WTC11 (cell line): ENCODE data around the gene LIMCH1. TPM values are rescaled to one million over a fixed set of nuclear protein-coding genes. Genes with fewer than 3 reads are reported as not detected.

Source experiments
- ATAC-seq: fragments of 200-7000 bp; cut with Tn5 transposase; 2 replicates; pipeline ENCODE4 v1.10.0; 2021; ENCODE audit warnings: mild to moderate bottlenecking, moderate library complexity
- CTCF ChIA-PET: fragments of 300-600 bp; sonication (Branson Sonifier 250); formaldehyde crosslinking; loops from one replicate; lab custom pipeline; 2021; ENCODE audit warnings: antibody characterized with exemption; lab: Charles Lee
- POLR2A ChIA-PET: fragments of 350-600 bp; sonication (Branson Sonifier 250); formaldehyde crosslinking; loops from one replicate; lab custom pipeline; 2021; ENCODE audit warnings: antibody characterized with exemption; lab: Charles Lee
- DNase-seq: peaks from one replicate; pipeline ENCODE4 v3.0.0; 2021; ENCODE audit warnings: low spot score
- H3K27ac Mint-ChIP-seq: 2 replicates; pipeline ENCODE4 v1.8.0; 2021; ENCODE audit warnings: mixed read lengths
- H3K27me3 Mint-ChIP-seq: 2 replicates; pipeline ENCODE4 v1.8.0; 2021; ENCODE audit warnings: low read depth, mild to moderate bottlenecking, moderate library complexity, mixed read lengths
- H3K36me3 Mint-ChIP-seq: 2 replicates; pipeline ENCODE4 v1.8.0; 2021; ENCODE audit warnings: mixed read lengths
- H3K4me1 Mint-ChIP-seq: 2 replicates; pipeline ENCODE4 v1.8.0; 2022; ENCODE audit warnings: mixed read lengths
- H3K4me3 Mint-ChIP-seq: 2 replicates; pipeline ENCODE4 v1.8.0; 2021; ENCODE audit warnings: mild to moderate bottlenecking, moderate library complexity, mixed read lengths
- H3K9me3 Mint-ChIP-seq: 2 replicates; pipeline ENCODE4 v1.8.0; 2021; ENCODE audit warnings: mixed read lengths
- CBFB ChIP-seq: sonication (generic); formaldehyde crosslinking; IDR thresholded peaks from 2 replicates; pipeline ENCODE4 v1.8.1; 2022; ENCODE audit warnings: mild to moderate bottlenecking, low read depth, missing genetic modification reagents
- CREB1 ChIP-seq: sonication (generic); formaldehyde crosslinking; IDR thresholded peaks from 2 replicates; pipeline ENCODE4 v1.8.0; 2023; ENCODE audit warnings: mild to moderate bottlenecking, missing genetic modification reagents
- CREM ChIP-seq: sonication (generic); formaldehyde crosslinking; IDR thresholded peaks from 2 replicates; pipeline ENCODE4 v1.8.1; 2022; ENCODE audit warnings: mild to moderate bottlenecking, missing genetic modification reagents, moderate library complexity
- GRHL2 ChIP-seq: fragments of 250-450 bp; sonication (Bioruptor Pico); IDR thresholded peaks from 2 replicates; pipeline ENCODE4 v1.8.0; 2022; ENCODE audit warnings: mild to moderate bottlenecking, moderate library complexity; ENCODE audit not compliant: insufficient replicate concordance, severe bottlenecking
- GTF2I ChIP-seq: fragments of 250-450 bp; sonication (Bioruptor Pico); conservative IDR thresholded peaks from 2 replicates; pipeline ENCODE4 v1.4.0; 2021; ENCODE audit warnings: mild to moderate bottlenecking
- HMGXB4 ChIP-seq: sonication (generic); formaldehyde crosslinking; IDR thresholded peaks from 2 replicates; pipeline ENCODE4 v1.8.1; 2023; ENCODE audit warnings: mild to moderate bottlenecking, moderate library complexity, missing genetic modification reagents
- MYBL2 ChIP-seq: sonication (generic); formaldehyde crosslinking; IDR thresholded peaks from 2 replicates; pipeline ENCODE4 v1.8.1; 2023; ENCODE audit warnings: mild to moderate bottlenecking, moderate library complexity, missing genetic modification reagents
- NR2C2 ChIP-seq: sonication (generic); formaldehyde crosslinking; IDR thresholded peaks from 2 replicates; pipeline ENCODE4 v1.8.0; 2022; ENCODE audit warnings: mild to moderate bottlenecking, missing genetic modification reagents
- NR3C1 ChIP-seq: sonication (generic); formaldehyde crosslinking; conservative IDR thresholded peaks from 2 replicates; pipeline ENCODE4 v1.8.1; 2023; ENCODE audit warnings: low read depth, mild to moderate bottlenecking, missing genetic modification reagents
- PRRX2 ChIP-seq: fragments of 250-450 bp; sonication (Bioruptor Pico); IDR thresholded peaks from 2 replicates; pipeline ENCODE4 v1.8.0; 2021; ENCODE audit warnings: mild to moderate bottlenecking
- SMAD3 ChIP-seq: sonication (generic); formaldehyde crosslinking; IDR thresholded peaks from 2 replicates; pipeline ENCODE4 v1.8.0; 2022; ENCODE audit warnings: missing genetic modification reagents, mild to moderate bottlenecking, borderline replicate concordance
- SMAD4 ChIP-seq: sonication (generic); formaldehyde crosslinking; IDR thresholded peaks from 2 replicates; pipeline ENCODE4 v1.8.0; 2022; ENCODE audit warnings: mild to moderate bottlenecking, missing genetic modification reagents
- TEAD4 ChIP-seq: sonication (generic); formaldehyde crosslinking; IDR thresholded peaks from 2 replicates; pipeline ENCODE4 v1.8.0; 2022; ENCODE audit warnings: mild to moderate bottlenecking, missing genetic modification reagents
- ZNF396 ChIP-seq: fragments of 250-450 bp; sonication (Bioruptor Pico); IDR thresholded peaks from 2 replicates; pipeline ENCODE4 v1.8.0; 2021; ENCODE audit warnings: mild to moderate bottlenecking, moderate library complexity, borderline replicate concordance
- ZNF416 ChIP-seq: fragments of 250-450 bp; sonication (Bioruptor Pico); IDR thresholded peaks from 2 replicates; pipeline ENCODE4 v1.9.0; 2021; ENCODE audit warnings: mild to moderate bottlenecking, inconsistent platforms
- ZNF532 ChIP-seq: fragments of 250-450 bp; sonication (Bioruptor Pico); IDR thresholded peaks from 2 replicates; pipeline ENCODE4 v1.9.0; 2021; ENCODE audit warnings: mild to moderate bottlenecking, borderline replicate concordance
- ZNF671 ChIP-seq: fragments of 250-450 bp; sonication (Bioruptor Pico); IDR thresholded peaks from 2 replicates; pipeline ENCODE4 v1.8.0; 2021; ENCODE audit warnings: mild to moderate bottlenecking
- total RNA-seq: library from RNA; stranded (reverse); gene quantifications from 3 replicates; pipeline ENCODE4 v1.2.3, GENCODE V29; 2021
- TF ChIP-seq, protein P1 (sequence below): sonication (generic); formaldehyde crosslinking; IDR thresholded peaks from 2 replicates; pipeline ENCODE4 v1.8.1; 2023; ENCODE audit warnings: mild to moderate bottlenecking, missing genetic modification reagents, borderline replicate concordance
- TF ChIP-seq, protein P2 (sequence below): fragments of 200-600 bp; IDR thresholded peaks from 2 replicates; pipeline ENCODE4 v1.8.0; 2022; ENCODE audit warnings: antibody characterized with exemption

LIMCH1 gene
- total RNA-seq, 1 experiment from 2014 or later, result 0.92 TPM

GRCh38 chr4:41670982-41671381, 133.0 kb downstream of the LIMCH1 start (continued):
- TF ChIP-seq ZNF532 (CRISPR knock-in tag) (no peak), SMAD4 (CRISPR knock-in tag) (no peak), NR3C1 (no peak), CREB1 (CRISPR knock-in tag) (no peak), ZNF396 (CRISPR knock-in tag) (no peak), NR2C2 (CRISPR knock-in tag) (no peak), SMAD3 (CRISPR knock-in tag) (no peak), GRHL2 (CRISPR knock-in tag) (no peak), PRRX2 (CRISPR knock-in tag) (no peak)

DNA sequence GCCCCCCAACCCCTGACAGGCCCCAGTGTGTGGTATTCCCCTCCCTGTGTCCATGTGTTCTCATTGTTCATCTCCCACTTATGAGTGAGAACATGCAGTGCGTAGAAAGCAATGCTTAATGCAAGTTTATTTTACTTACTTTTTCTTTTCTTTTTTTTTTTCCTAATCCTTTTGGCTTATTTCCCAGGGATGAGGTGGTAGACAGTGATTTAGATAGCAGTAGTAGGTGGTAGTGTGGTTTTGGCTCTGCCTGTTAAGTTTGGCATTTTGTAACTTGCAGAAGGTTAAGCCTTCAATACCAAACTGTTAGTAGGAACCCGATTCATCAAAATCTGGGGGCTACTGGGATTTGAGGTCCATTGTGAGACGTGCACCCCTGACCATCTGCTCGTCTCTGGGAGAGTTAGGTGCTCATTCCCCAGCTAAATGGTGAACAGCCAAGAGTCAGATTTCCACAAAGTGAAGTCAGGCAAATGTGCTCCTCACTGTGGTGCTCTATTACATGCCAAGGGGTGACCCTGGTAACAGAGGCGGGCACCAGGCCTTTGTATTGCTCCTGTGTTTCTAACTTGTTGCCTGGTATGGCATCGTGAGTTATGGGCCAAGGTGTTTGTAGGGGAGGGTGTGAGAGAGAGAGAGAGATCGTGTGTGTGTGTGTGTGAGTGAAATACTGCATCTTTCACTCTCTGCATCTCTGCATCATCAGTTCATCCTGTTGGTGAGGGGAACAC, 140.3 kb downstream of the LIMCH1 start:
- H3K4me1 Mint-ChIP-seq, result peaks cover 17% of the 10 kb centered on the region
- H3K4me3 Mint-ChIP-seq, result no peak overlapping the region
- POLR2A ChIA-PET, result no interaction called here
- H3K36me3 Mint-ChIP-seq, result no peaks in the 10 kb centered on the region
- H3K9me3 Mint-ChIP-seq, result no peaks in the 10 kb centered on the region
- no peak for ATAC-seq
- CTCF ChIA-PET, result no interaction called here
- H3K27me3 Mint-ChIP-seq, result no peaks in the 10 kb centered on the region
- no peak for TF ChIP-seq TEAD4
- TF ChIP-seq, protein P1, sequence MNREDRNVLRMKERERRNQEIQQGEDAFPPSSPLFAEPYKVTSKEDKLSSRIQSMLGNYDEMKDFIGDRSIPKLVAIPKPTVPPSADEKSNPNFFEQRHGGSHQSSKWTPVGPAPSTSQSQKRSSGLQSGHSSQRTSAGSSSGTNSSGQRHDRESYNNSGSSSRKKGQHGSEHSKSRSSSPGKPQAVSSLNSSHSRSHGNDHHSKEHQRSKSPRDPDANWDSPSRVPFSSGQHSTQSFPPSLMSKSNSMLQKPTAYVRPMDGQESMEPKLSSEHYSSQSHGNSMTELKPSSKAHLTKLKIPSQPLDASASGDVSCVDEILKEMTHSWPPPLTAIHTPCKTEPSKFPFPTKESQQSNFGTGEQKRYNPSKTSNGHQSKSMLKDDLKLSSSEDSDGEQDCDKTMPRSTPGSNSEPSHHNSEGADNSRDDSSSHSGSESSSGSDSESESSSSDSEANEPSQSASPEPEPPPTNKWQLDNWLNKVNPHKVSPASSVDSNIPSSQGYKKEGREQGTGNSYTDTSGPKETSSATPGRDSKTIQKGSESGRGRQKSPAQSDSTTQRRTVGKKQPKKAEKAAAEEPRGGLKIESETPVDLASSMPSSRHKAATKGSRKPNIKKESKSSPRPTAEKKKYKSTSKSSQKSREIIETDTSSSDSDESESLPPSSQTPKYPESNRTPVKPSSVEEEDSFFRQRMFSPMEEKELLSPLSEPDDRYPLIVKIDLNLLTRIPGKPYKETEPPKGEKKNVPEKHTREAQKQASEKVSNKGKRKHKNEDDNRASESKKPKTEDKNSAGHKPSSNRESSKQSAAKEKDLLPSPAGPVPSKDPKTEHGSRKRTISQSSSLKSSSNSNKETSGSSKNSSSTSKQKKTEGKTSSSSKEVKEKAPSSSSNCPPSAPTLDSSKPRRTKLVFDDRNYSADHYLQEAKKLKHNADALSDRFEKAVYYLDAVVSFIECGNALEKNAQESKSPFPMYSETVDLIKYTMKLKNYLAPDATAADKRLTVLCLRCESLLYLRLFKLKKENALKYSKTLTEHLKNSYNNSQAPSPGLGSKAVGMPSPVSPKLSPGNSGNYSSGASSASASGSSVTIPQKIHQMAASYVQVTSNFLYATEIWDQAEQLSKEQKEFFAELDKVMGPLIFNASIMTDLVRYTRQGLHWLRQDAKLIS (CRISPR knock-in tag), result no peak
- TF ChIP-seq CBFB, result no peak
- TF ChIP-seq, protein P2, sequence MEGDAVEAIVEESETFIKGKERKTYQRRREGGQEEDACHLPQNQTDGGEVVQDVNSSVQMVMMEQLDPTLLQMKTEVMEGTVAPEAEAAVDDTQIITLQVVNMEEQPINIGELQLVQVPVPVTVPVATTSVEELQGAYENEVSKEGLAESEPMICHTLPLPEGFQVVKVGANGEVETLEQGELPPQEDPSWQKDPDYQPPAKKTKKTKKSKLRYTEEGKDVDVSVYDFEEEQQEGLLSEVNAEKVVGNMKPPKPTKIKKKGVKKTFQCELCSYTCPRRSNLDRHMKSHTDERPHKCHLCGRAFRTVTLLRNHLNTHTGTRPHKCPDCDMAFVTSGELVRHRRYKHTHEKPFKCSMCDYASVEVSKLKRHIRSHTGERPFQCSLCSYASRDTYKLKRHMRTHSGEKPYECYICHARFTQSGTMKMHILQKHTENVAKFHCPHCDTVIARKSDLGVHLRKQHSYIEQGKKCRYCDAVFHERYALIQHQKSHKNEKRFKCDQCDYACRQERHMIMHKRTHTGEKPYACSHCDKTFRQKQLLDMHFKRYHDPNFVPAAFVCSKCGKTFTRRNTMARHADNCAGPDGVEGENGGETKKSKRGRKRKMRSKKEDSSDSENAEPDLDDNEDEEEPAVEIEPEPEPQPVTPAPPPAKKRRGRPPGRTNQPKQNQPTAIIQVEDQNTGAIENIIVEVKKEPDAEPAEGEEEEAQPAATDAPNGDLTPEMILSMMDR, result no peak
- no peak for TF ChIP-seq HMGXB4 (CRISPR knock-in tag)
- no peak for TF ChIP-seq ZNF671 (CRISPR knock-in tag)
- no peak for TF ChIP-seq MYBL2 (CRISPR knock-in tag)
- no peak for TF ChIP-seq CREM
- no peak for TF ChIP-seq ZNF416
- TF ChIP-seq GTF2I, result no peak
- TF ChIP-seq, all 79 proteins: peak for 0
- H3K27ac Mint-ChIP-seq, result no peak overlapping the region
- DNase-seq, result no peak
